GM19328 (cell line): ENCODE measurements around the gene NPRL2.
A peak's percentile ranks its signal among the peaks of the same experiment; 100 is the strongest.

Experiments used
- ATAC-seq: cut with Tn5 transposase; IDR thresholded peaks from one replicate; pipeline ENCODE4 v1.9.1; 2021; ENCODE audit warnings: mild to moderate bottlenecking, moderate library complexity; ENCODE audit not compliant: unreplicated experiment

The NPRL2 gene

GRCh38 chr3:50351323-50351697 lies 735 bp upstream of the NPRL2 start:
- ATAC-seq: no peak

GRCh38 chr3:50350213-50350526 lies 405 bp downstream of the NPRL2 start:
- ATAC-seq: no peak

- no peak for ATAC-seq
These were observed 3.3 kb downstream of the NPRL2 start for GRCh38 chr3:50347187-50347813.

- ATAC-seq: no peak
These were observed 4.9 kb downstream of the NPRL2 start, which contains the start of gene ZMYND10 for GRCh38 chr3:50345586-50346234. Gene ZMYND10 (minus strand): TSS chr3:50345732. CDS start chr3:50345579, 153 bp downstream.

GRCh38 chr3:50345008-50345407 lies 5.6 kb downstream of the NPRL2 start:
- ATAC-seq: no peak

GRCh38 chr3:50342813-50343633 lies 7.6 kb downstream of the NPRL2 start:
- ATAC-seq: no peak

- ATAC-seq: no peak
These were observed 8.5 kb downstream of the NPRL2 start for GRCh38 chr3:50341996-50342650.

GRCh38 chr3:50341537-50341936 lies 9.0 kb downstream of the NPRL2 start:
- ATAC-seq: no peak

GRCh38 chr3:50340448-50341329 lies 9.9 kb downstream of the NPRL2 start, which contains the start of gene RASSF1:
Gene RASSF1 (minus strand): TSS chr3:50340836. CDS start chr3:50340805, 31 bp downstream.
- no peak for ATAC-seq

- no peak for ATAC-seq
These were observed 10.5 kb downstream of the NPRL2 start for GRCh38 chr3:50340147-50340447.

- ATAC-seq: no peak
These were observed 11.0 kb downstream of the NPRL2 start for GRCh38 chr3:50339485-50340146.

- ATAC-seq: no peak
These were observed 11.6 kb downstream of the NPRL2 start for GRCh38 chr3:50338965-50339364.

- ATAC-seq: peak; percentile 64
These were observed 13.3 kb downstream of the NPRL2 start for GRCh38 chr3:50337175-50337861.

GRCh38 chr3:50336452-50337174 lies 14.0 kb downstream of the NPRL2 start:
- peak; percentile 29 for ATAC-seq

GRCh38 chr3:50334339-50335075 lies 16.1 kb downstream of the NPRL2 start:
- ATAC-seq: no peak

GRCh38 chr3:50333744-50334328 lies 16.7 kb downstream of the NPRL2 start:
- ATAC-seq: no peak

GRCh38 chr3:50331364-50331907 lies 19.1 kb downstream of the NPRL2 start:
- no peak for ATAC-seq
